DOHH2 (cell line): Measurements from ENCODE around the gene TREH.
A peak's percentile ranks its signal among the peaks of the same experiment; 100 is the strongest.
"Not testable (repeated sequence)": the region's sequence is repeated elsewhere in the genome, so short reads cannot be mapped to it uniquely, and the experiment has no call there.

Source experiments
- H3F3A ChIP-seq: fragments of 200-600 bp; sonication (generic), shearing (Covaris generic); 2 replicates; pipeline ENCODE4 v1.6.0; 2016; ENCODE audit warnings: antibody characterized with exemption, mild to moderate bottlenecking; ENCODE audit not compliant: control insufficient read depth, insufficient read depth
- H3K27ac ChIP-seq: fragments of 200-600 bp; sonication (generic); 2 replicates; pipeline ENCODE4 v1.5.1; 2014; ENCODE audit warnings: low read depth, mild to moderate bottlenecking, low read length, moderate library complexity
- H3K27me3 ChIP-seq: fragments of 200-600 bp; sonication (generic); 2 replicates; pipeline ENCODE4 v1.6.1; 2014; ENCODE audit warnings: mild to moderate bottlenecking, low read length, mixed read lengths; ENCODE audit not compliant: control insufficient read depth
- H3K36me3 ChIP-seq: fragments of 200-600 bp; sonication (generic); 2 replicates; pipeline ENCODE4 v1.6.1; 2014; ENCODE audit warnings: mild to moderate bottlenecking, low read length, moderate library complexity, mixed read lengths; ENCODE audit not compliant: control insufficient read depth
- H3K4me1 ChIP-seq: fragments of 200-600 bp; sonication (generic); 2 replicates; pipeline ENCODE4 v1.6.1; 2014; ENCODE audit warnings: mild to moderate bottlenecking, low read length, mixed read lengths; ENCODE audit not compliant: control insufficient read depth
- H3K4me2 ChIP-seq: fragments of 200-600 bp; sonication (generic); 2 replicates; pipeline ENCODE4 v1.6.0; 2014; ENCODE audit warnings: mild to moderate bottlenecking, low read length, moderate library complexity
- H3K4me3 ChIP-seq: fragments of 200-600 bp; sonication (generic); 2 replicates; pipeline ENCODE4 v1.5.1; 2014; ENCODE audit warnings: mild to moderate bottlenecking, low read length, mixed read lengths
- H3K79me2 ChIP-seq: fragments of 200-600 bp; sonication (generic); 2 replicates; pipeline ENCODE4 v1.6.1; 2014; ENCODE audit warnings: mild to moderate bottlenecking, low read length, mixed read lengths; ENCODE audit not compliant: control insufficient read depth
- H3K9me2 ChIP-seq: fragments of 200-600 bp; sonication (generic); replicated peaks from 2 replicates; pipeline ENCODE4 v1.6.1; 2014; ENCODE audit warnings: mild to moderate bottlenecking, low read length, mixed read lengths; ENCODE audit not compliant: control insufficient read depth
- H3K9me3 ChIP-seq: fragments of 200-600 bp; sonication (generic); 2 replicates; pipeline ENCODE4 v1.6.1; 2014; ENCODE audit warnings: antibody characterized with exemption, low read length, mixed read lengths; ENCODE audit not compliant: control insufficient read depth, insufficient read depth
- H4K20me1 ChIP-seq: fragments of 200-600 bp; sonication (generic); 2 replicates; pipeline ENCODE4 v1.6.0; 2014; ENCODE audit warnings: low read depth, mild to moderate bottlenecking, antibody characterized with exemption, low read length, moderate library complexity; ENCODE audit not compliant: control insufficient read depth, insufficient read depth
- CTCF ChIP-seq: fragments of 200-600 bp; sonication (generic); IDR thresholded peaks from one replicate; pipeline ENCODE4 v1.5.1; 2014; ENCODE audit warnings: antibody characterized with exemption, mild to moderate bottlenecking, low read depth, low read length; ENCODE audit not compliant: poor library complexity, severe bottlenecking
- EZH2phosphoT487 ChIP-seq: fragments of 200-600 bp; sonication (generic); IDR thresholded peaks from 2 replicates; pipeline ENCODE4 v1.6.1; 2017; ENCODE audit warnings: borderline replicate concordance, mild to moderate bottlenecking, antibody characterized with exemption, low read length, moderate library complexity, mixed read lengths

Gene TREH

GRCh38 chr11:118612378-118612777 lies 67.1 kb downstream of the TREH start:
- TF ChIP-seq CTCF (no peak), EZH2phosphoT487 (no peak)
- H3F3A ChIP-seq, result no peaks in the 10 kb centered on the region
- H3K4me3 ChIP-seq, result no peak overlapping the region
- H3K4me2 ChIP-seq, result no peak overlapping the region
- H3K9me3 ChIP-seq, result no peaks in the 10 kb centered on the region
- no peaks in the 10 kb centered on the region for H3K9me2 ChIP-seq
- no peak overlapping the region for H3K27ac ChIP-seq
- H3K4me1 ChIP-seq, result peaks cover 38% of the 10 kb centered on the region
- no peaks in the 10 kb centered on the region for H3K36me3 ChIP-seq
- H3K27me3 ChIP-seq, result peaks cover 51% of the 10 kb centered on the region
- H3K79me2 ChIP-seq, result no peaks in the 10 kb centered on the region
- no peaks in the 10 kb centered on the region for H4K20me1 ChIP-seq

GRCh38 chr11:118611433-118611795 lies 68.0 kb downstream of the TREH start:
- H3K9me3 ChIP-seq, H3K36me3 ChIP-seq, H3K79me2 ChIP-seq, H3K27ac ChIP-seq, H3K9me2 ChIP-seq, H3F3A ChIP-seq, H4K20me1 ChIP-seq: not testable (repeated sequence)
- Histone ChIP-seq H3K4me1 (peaks cover 38% of the 10 kb centered on the region), H3K27me3 (peaks cover 57% of the 10 kb centered on the region), H3K4me2 (peak overlapping the region; percentile 84), H3K4me3 (peak overlapping the region; percentile 67; the same call in 1 of the 2 replicates)

- Histone ChIP-seq H3K4me2 (peak overlapping the region; percentile 84), H3K79me2 (no peaks in the 10 kb centered on the region), H3K9me3 (no peaks in the 10 kb centered on the region), H3F3A (peaks cover 7% of the 10 kb centered on the region; the same call in 1 of the 2 replicates), H3K4me3 (peak overlapping the region; percentile 67), H3K27me3 (peaks cover 61% of the 10 kb centered on the region), H3K4me1 (peaks cover 38% of the 10 kb centered on the region), H3K36me3 (no peaks in the 10 kb centered on the region), H4K20me1 (no peaks in the 10 kb centered on the region), H3K9me2 (no peaks in the 10 kb centered on the region), H3K27ac (no peak overlapping the region)
- TF ChIP-seq EZH2phosphoT487, result peak; percentile 2; the same call in 1 of the 2 replicates
- peak; percentile 75 for TF ChIP-seq CTCF
Measured at GRCh38 chr11:118610773-118611432, 68.5 kb downstream of the TREH start.

- H3K4me2 ChIP-seq, result peak overlapping the region; percentile 84
Measured at GRCh38 chr11:118610225-118610772, 69.2 kb downstream of the TREH start.

More at GRCh38 chr11:118610225-118610772, 69.2 kb downstream of the TREH start:
- H3K79me2 ChIP-seq, result no peaks in the 10 kb centered on the region
- no peaks in the 10 kb centered on the region for H3K9me2 ChIP-seq
- H3K4me1 ChIP-seq, result peaks cover 38% of the 10 kb centered on the region
- H3K27me3 ChIP-seq, result peaks cover 61% of the 10 kb centered on the region
- peak overlapping the region; percentile 67 for H3K4me3 ChIP-seq
- H3K27ac ChIP-seq, result no peak overlapping the region
- peaks cover 7% of the 10 kb centered on the region; the same call in 1 of the 2 replicates for H3F3A ChIP-seq
- H3K36me3 ChIP-seq, result no peaks in the 10 kb centered on the region
- no peaks in the 10 kb centered on the region for H3K9me3 ChIP-seq
- TF ChIP-seq EZH2phosphoT487, result peak; percentile 90
- no peak for TF ChIP-seq CTCF
- H4K20me1 ChIP-seq, result no peaks in the 10 kb centered on the region
